Endodermal cell (in vitro differentiated cells): ENCODE results near the gene RPL4. TPM values are rescaled to one million over a fixed set of nuclear protein-coding genes. Genes with fewer than 3 reads are reported as not detected.

ENCODE experiments used
- DNase-seq: peaks from one replicate; pipeline ENCODE4 v3.0.0-alpha.2; 2017
- H3K27ac ChIP-seq: 2 replicates; pipeline ENCODE4 v1.5.1; 2013; ENCODE audit warnings: mild to moderate bottlenecking, low read depth, low read length, moderate library complexity
- H3K27me3 ChIP-seq: 2 replicates; pipeline ENCODE4 v1.6.1; 2013; ENCODE audit warnings: mild to moderate bottlenecking, low read length, moderate library complexity; ENCODE audit not compliant: insufficient read depth, control insufficient read depth, poor library complexity, severe bottlenecking
- H3K36me3 ChIP-seq: 2 replicates; pipeline ENCODE4 v1.7.0; 2013; ENCODE audit warnings: mild to moderate bottlenecking, low read length, moderate library complexity; ENCODE audit not compliant: control insufficient read depth, insufficient read depth
- H3K4me1 ChIP-seq: one replicate; pipeline ENCODE4 v1.7.0; 2013; ENCODE audit warnings: low read length; ENCODE audit not compliant: control insufficient read depth, insufficient read depth
- H3K4me3 ChIP-seq: 2 replicates; pipeline ENCODE4 v1.5.1; 2013; ENCODE audit warnings: mild to moderate bottlenecking, low read length, moderate library complexity
- H3K9ac ChIP-seq: 2 replicates; pipeline ENCODE4 v1.6.1; 2013; ENCODE audit warnings: mild to moderate bottlenecking, low read length, moderate library complexity; ENCODE audit not compliant: poor library complexity, severe bottlenecking; ENCODE audit errors: extremely low read depth
- H3K9me3 ChIP-seq: 2 replicates; pipeline ENCODE4 v1.6.1; 2013; ENCODE audit warnings: mild to moderate bottlenecking, low read length, moderate library complexity; ENCODE audit not compliant: control insufficient read depth
- H3K27ac Mint-ChIP-seq: 2 replicates; pipeline ENCODE4 v1.8.0; 2020; ENCODE audit warnings: mixed read lengths
- H3K27me3 Mint-ChIP-seq: 2 replicates; pipeline ENCODE4 v1.8.0; 2021; ENCODE audit warnings: mild to moderate bottlenecking, mixed read lengths; ENCODE audit not compliant: insufficient read depth
- H3K36me3 Mint-ChIP-seq: 2 replicates; pipeline ENCODE4 v1.8.0; 2020; ENCODE audit warnings: low read depth, mixed read lengths
- H3K4me1 Mint-ChIP-seq: 2 replicates; pipeline ENCODE4 v1.8.0; 2020; ENCODE audit warnings: mixed read lengths
- H3K4me3 Mint-ChIP-seq: 2 replicates; pipeline ENCODE4 v1.8.0; 2020; ENCODE audit warnings: mild to moderate bottlenecking, moderate library complexity, mixed read lengths
- H3K9me3 Mint-ChIP-seq: 2 replicates; pipeline ENCODE4 v1.8.0; 2020; ENCODE audit warnings: mild to moderate bottlenecking, mixed read lengths
- CTCF ChIP-seq: fragments of 200-600 bp; sonication (generic); conservative IDR thresholded peaks from 2 replicates; pipeline ENCODE4 v1.5.0; 2021; ENCODE audit warnings: antibody characterized with exemption, mild to moderate bottlenecking
- WGBS, 2 experiments: methylation state at CpG; one replicate each; pipeline versions ENCODE4 v1.1.5 to v1.1.7; 2013; ENCODE audit warnings: missing lambda C conversion rate in 2 of 2, mixed read lengths in 1 of 2; ENCODE audit not compliant: insufficient coverage in 1 of 2, insufficient read length in 1 of 2; 5-methylcytosine and 5-hydroxymethylcytosine counted together
- total RNA-seq, 2 donors: library from RNA; stranded (reverse); fragmentation: NEBNext Ultra II Directional in 1 of 2; extraction: Animal tissue kit (Norgen Biotek cat#: 25700) in 1 of 2; gene quantifications; 2 replicates in 1 of 2; 3 replicates in 1 of 2; pipeline ENCODE4 v1.2.1, GENCODE V29; 2021

The RPL4 gene
- total RNA-seq, 2 donors from 2014 or later, result 2,700 to 3,227 TPM

GRCh38 chr15:66535056-66535455 lies 30.4 kb upstream of the RPL4 start:
- no peaks in the 10 kb centered on the region for H3K4me1 ChIP-seq
- DNase-seq, result no peak
- no peak for TF ChIP-seq CTCF
- Mint-ChIP-seq H3K4me3 (no peak overlapping the region), H3K36me3 (peaks cover 48% of the 10 kb centered on the region), H3K4me1 (no peaks in the 10 kb centered on the region), H3K27me3 (no peaks in the 10 kb centered on the region), H3K9me3 (no peaks in the 10 kb centered on the region), H3K27ac (no peak overlapping the region)
- H3K27ac ChIP-seq, result no peak overlapping the region
- no peak overlapping the region for H3K9ac ChIP-seq
- H3K27me3 ChIP-seq, result no peaks in the 10 kb centered on the region
- WGBS, 2 experiments, result 91 to 93% methylated on average over 9 of the region's 9 CpGs
- no peak overlapping the region for H3K4me3 ChIP-seq
- H3K9me3 ChIP-seq, result no peaks in the 10 kb centered on the region
- H3K36me3 ChIP-seq, result peaks cover 73% of the 10 kb centered on the region

- no peaks in the 10 kb centered on the region for H3K4me1 ChIP-seq
- Mint-ChIP-seq H3K27ac (no peak overlapping the region), H3K36me3 (peaks cover 42% of the 10 kb centered on the region), H3K27me3 (no peaks in the 10 kb centered on the region), H3K4me3 (no peak overlapping the region), H3K4me1 (no peaks in the 10 kb centered on the region), H3K9me3 (no peaks in the 10 kb centered on the region)
- no peaks in the 10 kb centered on the region for H3K9me3 ChIP-seq
- no peak overlapping the region for H3K27ac ChIP-seq
- peaks cover 73% of the 10 kb centered on the region for H3K36me3 ChIP-seq
- no peak for DNase-seq
- no peak for TF ChIP-seq CTCF
- no peaks in the 10 kb centered on the region for H3K27me3 ChIP-seq
- H3K4me3 ChIP-seq, result no peak overlapping the region
- H3K9ac ChIP-seq, result no peak overlapping the region
- 80 to 95% methylated on average over 1 to 4 of the region's 4 CpGs for WGBS, 2 experiments
These were observed 20.2 kb upstream of the RPL4 start for GRCh38 chr15:66524838-66525237.

GRCh38 chr15:66523926-66524325 lies 19.3 kb upstream of the RPL4 start:
- no peak overlapping the region for H3K4me3 Mint-ChIP-seq
- DNase-seq, result no peak
- no peak overlapping the region for H3K27ac Mint-ChIP-seq
- H3K9me3 Mint-ChIP-seq, result no peaks in the 10 kb centered on the region
- Histone ChIP-seq H3K4me3 (no peak overlapping the region), H3K27ac (no peak overlapping the region), H3K9me3 (no peaks in the 10 kb centered on the region), H3K27me3 (no peaks in the 10 kb centered on the region), H3K36me3 (peaks cover 73% of the 10 kb centered on the region), H3K4me1 (no peaks in the 10 kb centered on the region), H3K9ac (no peak overlapping the region)
- WGBS, 2 experiments, result 100% methylated on average over 1 of the region's 3 CpGs; no CpG with 5 or more reads in 1 of the 2 experiments
- no peak for TF ChIP-seq CTCF
- H3K36me3 Mint-ChIP-seq, result peaks cover 38% of the 10 kb centered on the region
- H3K4me1 Mint-ChIP-seq, result no peaks in the 10 kb centered on the region
- H3K27me3 Mint-ChIP-seq, result no peaks in the 10 kb centered on the region
